MCF 10A (cell line): ENCODE data around the gene UBAC2. TPM values are rescaled to one million over a fixed set of nuclear protein-coding genes. Genes with fewer than 3 reads are reported as not detected.

Experiments used
- BruUV-seq: library from RNA; stranded (reverse); fragments of 400-500 nt; replicated peaks from 2 replicates; lab custom pipeline; 2021; lab: Mats Ljungman, UMichigan
- CTCF ChIA-PET: fragments of 300-600 bp; sonication (Branson Sonifier 250); formaldehyde crosslinking; extraction: SDS; loops from one replicate; lab custom pipeline; 2021; ENCODE audit warnings: antibody characterized with exemption, inconsistent platforms; lab: Yijun Ruan, JAX
- POLR2A ChIA-PET: fragments of 300-600, 350-650 bp; sonication (Branson Sonifier 250); formaldehyde crosslinking; extraction: SDS; loops from one replicate; lab custom pipeline; 2020; ENCODE audit warnings: antibody characterized with exemption, inconsistent platforms; lab: Yijun Ruan, JAX
- DNase-seq: peaks from one replicate; pipeline ENCODE4 v3.0.0-alpha.2; 2018; ENCODE audit not compliant: unreplicated experiment
- H3K27ac Mint-ChIP-seq: one replicate; pipeline ENCODE4 v1.8.0; 2022; ENCODE audit warnings: mild to moderate bottlenecking, low read depth, mixed read lengths; ENCODE audit not compliant: unreplicated experiment
- H3K27me3 Mint-ChIP-seq: one replicate; pipeline ENCODE4 v1.8.0; 2022; ENCODE audit warnings: mixed read lengths; ENCODE audit not compliant: insufficient read depth, unreplicated experiment
- H3K36me3 Mint-ChIP-seq: one replicate; pipeline ENCODE4 v1.8.0; 2022; ENCODE audit warnings: mild to moderate bottlenecking, moderate library complexity, mixed read lengths; ENCODE audit not compliant: insufficient read depth, unreplicated experiment
- H3K4me1 Mint-ChIP-seq: one replicate; pipeline ENCODE4 v1.8.0; 2022; ENCODE audit warnings: mixed read lengths; ENCODE audit not compliant: insufficient read depth, unreplicated experiment
- H3K4me3 Mint-ChIP-seq: one replicate; pipeline ENCODE4 v1.8.0; 2022; ENCODE audit warnings: mild to moderate bottlenecking, moderate library complexity, mixed read lengths; ENCODE audit not compliant: unreplicated experiment
- H3K9me3 Mint-ChIP-seq: one replicate; pipeline ENCODE4 v1.8.0; 2022; ENCODE audit warnings: mixed read lengths; ENCODE audit not compliant: unreplicated experiment
- intact Hi-C: fragments of 100-400 bp; cut with micrococcal nuclease; formaldehyde crosslinking; loops from 2 replicates; pipeline ENCODE4 v1.14.1; 2022
- total RNA-seq: library from RNA; stranded (reverse); gene quantifications from 2 replicates; pipeline ENCODE4 v1.2.3, GENCODE V29; 2022
- TF ChIP-seq, protein P1 (sequence below): fragments of 200-600 bp; IDR thresholded peaks from one replicate; pipeline ENCODE4 v1.8.0; 2022; ENCODE audit warnings: antibody characterized with exemption, mild to moderate bottlenecking; ENCODE audit not compliant: unreplicated experiment

The UBAC2 gene
- total RNA-seq, 1 experiment from 2014 or later: 74.7 TPM

DNA sequence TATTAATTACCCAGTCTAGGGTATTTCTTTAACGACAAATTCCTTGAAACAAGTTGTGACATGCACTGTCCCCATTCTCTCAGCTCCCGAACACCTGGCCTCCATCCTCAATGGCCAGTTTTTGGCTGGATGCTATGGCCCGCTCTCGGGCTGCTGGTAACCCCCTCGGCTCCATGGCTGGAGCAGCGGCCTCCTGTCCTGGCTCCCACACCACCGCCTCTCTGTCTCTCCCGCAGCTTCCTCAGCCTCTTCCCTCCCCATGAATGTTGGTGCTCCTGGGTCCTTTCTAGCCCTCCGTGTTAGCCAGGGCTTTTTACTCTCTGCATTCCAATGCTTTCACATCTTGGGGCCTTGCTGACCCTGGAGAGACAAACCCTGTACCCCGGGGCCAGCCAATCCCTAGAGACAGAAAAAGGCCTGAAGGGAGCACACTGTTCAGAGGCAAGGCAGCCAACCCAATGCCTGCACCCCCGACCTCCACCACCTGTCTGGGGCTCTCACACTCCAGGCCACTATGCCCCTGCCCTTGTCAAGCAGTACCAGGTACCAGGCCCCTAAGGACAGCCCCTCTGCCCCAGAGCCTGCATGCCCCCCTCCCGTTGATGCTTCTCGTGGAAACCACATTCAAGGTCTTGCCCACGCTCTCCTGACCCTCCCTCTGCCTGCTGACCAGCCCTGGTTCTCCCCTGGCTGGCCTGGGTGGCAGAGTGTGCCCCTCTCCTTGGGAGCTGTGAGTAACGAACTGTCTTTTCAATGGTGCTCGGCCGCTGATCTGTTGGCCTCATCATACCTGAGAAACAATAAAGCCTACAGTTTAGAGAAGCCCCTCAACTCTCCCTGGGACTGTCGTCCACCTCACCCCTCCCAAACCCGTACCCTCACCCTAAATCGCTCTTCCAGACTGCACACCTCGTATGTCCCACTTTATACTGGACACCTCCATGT lies 193.4 kb downstream of the UBAC2 start:
- Mint-ChIP-seq H3K36me3 (no peaks in the 10 kb centered on the region), H3K4me1 (no peaks in the 10 kb centered on the region), H3K4me3 (no peak overlapping the region), H3K27ac (no peak overlapping the region), H3K9me3 (no peaks in the 10 kb centered on the region), H3K27me3 (no peaks in the 10 kb centered on the region)
- intact Hi-C loops: no loop called here
- no peak for DNase-seq
- ChIA-PET POLR2A (no interaction called here), CTCF (interaction anchor here (1.4 kb wide), 1 partner anchor 43 kb away, joined by 10 read pairs; no protein-coding TSS in a partner anchor)
- TF ChIP-seq, protein P1, sequence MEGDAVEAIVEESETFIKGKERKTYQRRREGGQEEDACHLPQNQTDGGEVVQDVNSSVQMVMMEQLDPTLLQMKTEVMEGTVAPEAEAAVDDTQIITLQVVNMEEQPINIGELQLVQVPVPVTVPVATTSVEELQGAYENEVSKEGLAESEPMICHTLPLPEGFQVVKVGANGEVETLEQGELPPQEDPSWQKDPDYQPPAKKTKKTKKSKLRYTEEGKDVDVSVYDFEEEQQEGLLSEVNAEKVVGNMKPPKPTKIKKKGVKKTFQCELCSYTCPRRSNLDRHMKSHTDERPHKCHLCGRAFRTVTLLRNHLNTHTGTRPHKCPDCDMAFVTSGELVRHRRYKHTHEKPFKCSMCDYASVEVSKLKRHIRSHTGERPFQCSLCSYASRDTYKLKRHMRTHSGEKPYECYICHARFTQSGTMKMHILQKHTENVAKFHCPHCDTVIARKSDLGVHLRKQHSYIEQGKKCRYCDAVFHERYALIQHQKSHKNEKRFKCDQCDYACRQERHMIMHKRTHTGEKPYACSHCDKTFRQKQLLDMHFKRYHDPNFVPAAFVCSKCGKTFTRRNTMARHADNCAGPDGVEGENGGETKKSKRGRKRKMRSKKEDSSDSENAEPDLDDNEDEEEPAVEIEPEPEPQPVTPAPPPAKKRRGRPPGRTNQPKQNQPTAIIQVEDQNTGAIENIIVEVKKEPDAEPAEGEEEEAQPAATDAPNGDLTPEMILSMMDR: no peak
- BruUV-seq: no TSS peak

DNA sequence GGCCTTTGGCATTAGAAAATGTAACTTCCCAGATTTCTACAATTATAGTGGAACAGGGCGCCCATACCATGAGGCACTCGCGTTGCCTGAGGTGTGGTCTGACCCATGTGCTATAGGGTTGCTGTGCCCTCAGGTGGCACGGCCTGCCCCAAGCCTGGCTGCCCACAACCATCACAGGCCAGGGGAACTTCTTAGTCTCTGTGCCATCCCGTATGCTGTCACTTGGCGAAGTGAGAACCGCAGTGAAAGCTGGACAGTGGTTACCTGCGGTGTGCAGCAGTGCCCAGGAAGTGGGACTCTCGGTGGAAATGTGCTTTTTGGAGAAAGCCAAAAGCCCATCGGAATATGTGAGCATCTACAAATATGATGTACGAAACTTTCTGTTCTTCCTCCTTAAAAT lies 194.8 kb downstream of the UBAC2 start:
- H3K27me3 Mint-ChIP-seq: peaks cover 10% of the 10 kb centered on the region

DNA sequence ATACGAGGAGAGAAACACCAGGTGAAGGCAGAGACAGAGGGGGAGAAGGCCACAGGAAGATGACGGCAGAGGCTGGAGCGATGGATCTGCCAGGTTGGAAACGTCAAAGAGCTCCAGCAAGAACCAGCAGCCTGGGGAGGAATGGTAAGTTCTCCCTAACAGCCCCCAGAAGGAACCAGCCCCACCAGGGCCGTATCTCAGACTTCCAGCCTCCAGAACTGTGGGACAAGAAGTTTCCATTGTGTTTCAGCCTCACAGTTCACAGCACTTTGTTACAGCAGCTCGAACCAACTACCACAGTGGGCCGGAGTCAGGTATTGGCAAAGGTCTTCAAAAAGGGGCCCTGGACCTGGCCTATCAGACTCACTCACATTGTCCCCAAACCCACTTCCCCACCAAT lies 195.8 kb downstream of the UBAC2 start:
- intact Hi-C loops: no loop called here
- TF ChIP-seq, protein P1: no peak
- H3K27ac Mint-ChIP-seq: no peak overlapping the region
- ChIA-PET POLR2A (interaction anchor here (0.6 kb wide), 1 partner anchor 21 kb away, joined by 3 read pairs; no protein-coding TSS in a partner anchor), CTCF (interaction anchor here (0.5 to 0.8 kb wide), 2 partner anchors 47 to 77 kb away, joined by 3 to 4 read pairs; no protein-coding TSS in a partner anchor)
- H3K4me1 Mint-ChIP-seq: no peaks in the 10 kb centered on the region
- no TSS peak for BruUV-seq
- no peaks in the 10 kb centered on the region for H3K9me3 Mint-ChIP-seq
- no peak overlapping the region for H3K4me3 Mint-ChIP-seq
- no peaks in the 10 kb centered on the region for H3K36me3 Mint-ChIP-seq
- H3K27me3 Mint-ChIP-seq: peaks cover 14% of the 10 kb centered on the region
- DNase-seq: no peak

More for the DNA sequence above, 194.8 kb downstream of the UBAC2 start:
- Mint-ChIP-seq H3K27ac (no peak overlapping the region), H3K36me3 (no peaks in the 10 kb centered on the region), H3K4me3 (no peak overlapping the region), H3K4me1 (no peaks in the 10 kb centered on the region), H3K9me3 (no peaks in the 10 kb centered on the region)
- TF ChIP-seq, protein P1: no peak
- intact Hi-C loops: no loop called here
- ChIA-PET POLR2A (no interaction called here), CTCF (interaction anchor here (1.4 kb wide), 1 partner anchor 41 kb away, joined by 10 read pairs; no protein-coding TSS in a partner anchor)
- no TSS peak for BruUV-seq
- no peak for DNase-seq

DNA sequence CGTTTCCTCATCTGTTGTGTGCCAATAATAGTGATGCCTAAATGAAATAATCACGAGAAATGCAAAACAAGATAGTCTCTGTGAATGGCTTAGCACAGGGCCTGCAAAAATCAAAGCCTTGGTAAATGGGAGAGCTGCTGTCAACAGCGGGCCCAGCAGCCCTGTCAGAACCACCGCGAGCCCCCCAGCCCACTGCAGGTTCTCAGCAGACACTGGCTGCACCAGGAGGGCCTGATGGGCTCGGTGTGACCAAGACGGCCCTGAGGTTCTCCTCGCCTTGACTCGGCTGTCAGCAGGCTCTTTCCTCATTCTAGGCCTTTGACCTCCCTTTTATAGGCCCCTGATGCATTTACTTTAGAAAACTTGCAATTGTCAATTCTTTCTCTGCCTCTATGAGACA lies 197.4 kb downstream of the UBAC2 start:
- Mint-ChIP-seq H3K27me3 (peaks cover 14% of the 10 kb centered on the region), H3K4me3 (no peak overlapping the region), H3K36me3 (no peaks in the 10 kb centered on the region), H3K9me3 (no peaks in the 10 kb centered on the region), H3K4me1 (no peaks in the 10 kb centered on the region), H3K27ac (no peak overlapping the region)
- no TSS peak for BruUV-seq
- DNase-seq: no peak
- ChIA-PET POLR2A (no interaction called here), CTCF (interaction anchor here (1.2 kb wide), 1 partner anchor 10 kb away, joined by 3 read pairs; no protein-coding TSS in a partner anchor)
- TF ChIP-seq, protein P1: no peak
- intact Hi-C loops: no loop called here
